SK-N-SH treated with all-trans-retinoic acid at 6 μM for 48 hours (cell line): ENCODE data around the gene YTHDC2.

Source experiments
- ATAC-seq: fragments of 200-7000 bp; cut with Tn5 transposase; 3 replicates; pipeline ENCODE4 v1.9.1; 2020; ENCODE audit warnings: mild to moderate bottlenecking, moderate library complexity
- ARNTL ChIP-seq: fragments of 450-650 bp; formaldehyde crosslinking; IDR thresholded peaks from 2 replicates; pipeline ENCODE4 v1.5.0; 2020; ENCODE audit warnings: low read depth, mild to moderate bottlenecking, moderate library complexity, borderline replicate concordance
- BACH2 ChIP-seq: fragments of 250-450 bp; sonication (Bioruptor Pico); IDR thresholded peaks from 2 replicates; pipeline ENCODE4 v1.9.0; 2021; ENCODE audit warnings: mild to moderate bottlenecking, borderline replicate concordance
- CREB5 ChIP-seq: fragments of 250-450 bp; sonication (Bioruptor Pico); IDR thresholded peaks from 2 replicates; pipeline ENCODE4 v1.5.1; 2020; ENCODE audit warnings: low read depth, mild to moderate bottlenecking, moderate library complexity
- CSRNP3 ChIP-seq: fragments of 250-450 bp; sonication (Bioruptor Pico); IDR thresholded peaks from 2 replicates; pipeline ENCODE4 v1.5.1; 2021; ENCODE audit warnings: mild to moderate bottlenecking, moderate library complexity
- ESRRG ChIP-seq: fragments of 250-450 bp; sonication (Bioruptor Pico); IDR thresholded peaks from 2 replicates; pipeline ENCODE4 v1.6.1; 2021; ENCODE audit warnings: mild to moderate bottlenecking
- GLIS3 ChIP-seq: fragments of 250-450 bp; sonication (Bioruptor Pico); IDR thresholded peaks from 2 replicates; pipeline ENCODE4 v1.5.0; 2020; ENCODE audit warnings: mild to moderate bottlenecking, moderate library complexity
- ISL1 ChIP-seq: fragments of 250-450 bp; sonication (Bioruptor Pico); IDR thresholded peaks from 2 replicates; pipeline ENCODE4 v2.1.2; 2022; ENCODE audit warnings: mild to moderate bottlenecking, moderate library complexity
- OSR1 ChIP-seq: fragments of 250-450 bp; sonication (Bioruptor Pico); IDR thresholded peaks from 2 replicates; pipeline ENCODE4 v1.8.0; 2022; ENCODE audit warnings: moderate library complexity, mild to moderate bottlenecking, inconsistent platforms
- POU6F1 ChIP-seq: fragments of 250-450 bp; sonication (Bioruptor Pico); IDR thresholded peaks from 2 replicates; pipeline ENCODE4 v1.8.0; 2021; ENCODE audit warnings: low read depth, mild to moderate bottlenecking, moderate library complexity, borderline replicate concordance
- PPARA ChIP-seq: fragments of 250-450 bp; sonication (Bioruptor Pico); IDR thresholded peaks from 2 replicates; pipeline ENCODE4 v1.5.0; 2020; ENCODE audit warnings: mild to moderate bottlenecking, borderline replicate concordance
- RARB ChIP-seq: fragments of 250-450 bp; sonication (Bioruptor Pico); IDR thresholded peaks from 2 replicates; pipeline ENCODE4 v1.8.0; 2021; ENCODE audit warnings: mild to moderate bottlenecking, moderate library complexity
- SNAI2 ChIP-seq: fragments of 250-450 bp; sonication (Bioruptor Pico); IDR thresholded peaks from 2 replicates; pipeline ENCODE4 v1.5.0; 2020; ENCODE audit warnings: mild to moderate bottlenecking, moderate library complexity
- TCF4 ChIP-seq: fragments of 250-450 bp; sonication (Bioruptor Pico); IDR thresholded peaks from 2 replicates; pipeline ENCODE4 v1.8.0; 2021; ENCODE audit warnings: mild to moderate bottlenecking, moderate library complexity, borderline replicate concordance
- ZC3H10 ChIP-seq: fragments of 250-450 bp; sonication (Bioruptor Pico); IDR thresholded peaks from 2 replicates; pipeline ENCODE4 v1.5.1; 2021; ENCODE audit warnings: mild to moderate bottlenecking, moderate library complexity
- ZFP3 ChIP-seq: fragments of 250-450 bp; sonication (Bioruptor Pico); IDR thresholded peaks from 2 replicates; pipeline ENCODE4 v1.5.0; 2020; ENCODE audit warnings: mild to moderate bottlenecking, moderate library complexity
- ZFP30 ChIP-seq: fragments of 450-650 bp; formaldehyde crosslinking; IDR thresholded peaks from 2 replicates; pipeline ENCODE4 v1.5.0; 2022; ENCODE audit warnings: mild to moderate bottlenecking, moderate library complexity
- ZNF565 ChIP-seq: fragments of 450-650 bp; formaldehyde crosslinking; conservative IDR thresholded peaks from 2 replicates; pipeline ENCODE4 v1.5.0; 2020; ENCODE audit warnings: low read depth, mild to moderate bottlenecking, moderate library complexity
- ZNF70 ChIP-seq: fragments of 450-650 bp; formaldehyde crosslinking; IDR thresholded peaks from 2 replicates; pipeline ENCODE4 v1.5.0; 2020; ENCODE audit warnings: mild to moderate bottlenecking, moderate library complexity
- ZNF8 ChIP-seq: fragments of 450-650 bp; formaldehyde crosslinking; IDR thresholded peaks from 2 replicates; pipeline ENCODE4 v1.5.0; 2020; ENCODE audit warnings: mild to moderate bottlenecking, moderate library complexity
- TF ChIP-seq, protein P1 (sequence below): fragments of 250-450 bp; sonication (Bioruptor Pico); IDR thresholded peaks from 2 replicates; pipeline ENCODE4 v1.8.0; 2020; ENCODE audit warnings: mild to moderate bottlenecking, moderate library complexity, borderline replicate concordance
- TF ChIP-seq, protein P2 (sequence below): fragments of 250-450 bp; sonication (Bioruptor Pico); IDR thresholded peaks from 2 replicates; pipeline ENCODE4 v1.5.0; 2020; ENCODE audit warnings: mild to moderate bottlenecking, moderate library complexity

The YTHDC2 gene

DNA sequence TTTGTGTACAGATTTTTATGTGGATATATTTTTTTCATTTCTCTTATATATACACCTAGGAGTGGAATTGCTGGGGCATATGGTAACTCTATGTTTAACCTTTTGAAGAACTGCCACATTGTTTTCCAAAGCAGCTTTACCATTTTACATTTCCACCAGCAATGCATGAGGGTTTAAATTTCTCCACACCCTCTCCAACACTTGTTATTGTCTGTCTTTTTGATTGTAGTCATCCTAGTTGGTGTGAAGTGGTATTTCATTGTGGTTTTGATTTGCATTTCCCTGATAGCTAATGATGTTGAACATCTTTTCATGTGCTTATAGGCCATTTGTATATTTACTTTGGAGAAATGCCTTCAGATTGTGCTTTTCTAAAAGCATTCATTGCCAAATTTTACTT lies 39.1 kb downstream of the YTHDC2 start:
- TF ChIP-seq ZFP3 (CRISPR knock-in tag) (no peak), TCF4 (CRISPR knock-in tag) (no peak), ZNF70 (no peak), CREB5 (CRISPR knock-in tag) (no peak), ZC3H10 (CRISPR knock-in tag) (no peak), ZFP30 (no peak), RARB (CRISPR knock-in tag) (no peak), ISL1 (no peak), PPARA (CRISPR knock-in tag) (no peak), ESRRG (CRISPR knock-in tag) (no peak), ZNF8 (no peak), SNAI2 (CRISPR knock-in tag) (no peak), OSR1 (CRISPR knock-in tag) (no peak), GLIS3 (no peak), CSRNP3 (CRISPR knock-in tag) (no peak), ARNTL (no peak)
- TF ChIP-seq, protein P1, sequence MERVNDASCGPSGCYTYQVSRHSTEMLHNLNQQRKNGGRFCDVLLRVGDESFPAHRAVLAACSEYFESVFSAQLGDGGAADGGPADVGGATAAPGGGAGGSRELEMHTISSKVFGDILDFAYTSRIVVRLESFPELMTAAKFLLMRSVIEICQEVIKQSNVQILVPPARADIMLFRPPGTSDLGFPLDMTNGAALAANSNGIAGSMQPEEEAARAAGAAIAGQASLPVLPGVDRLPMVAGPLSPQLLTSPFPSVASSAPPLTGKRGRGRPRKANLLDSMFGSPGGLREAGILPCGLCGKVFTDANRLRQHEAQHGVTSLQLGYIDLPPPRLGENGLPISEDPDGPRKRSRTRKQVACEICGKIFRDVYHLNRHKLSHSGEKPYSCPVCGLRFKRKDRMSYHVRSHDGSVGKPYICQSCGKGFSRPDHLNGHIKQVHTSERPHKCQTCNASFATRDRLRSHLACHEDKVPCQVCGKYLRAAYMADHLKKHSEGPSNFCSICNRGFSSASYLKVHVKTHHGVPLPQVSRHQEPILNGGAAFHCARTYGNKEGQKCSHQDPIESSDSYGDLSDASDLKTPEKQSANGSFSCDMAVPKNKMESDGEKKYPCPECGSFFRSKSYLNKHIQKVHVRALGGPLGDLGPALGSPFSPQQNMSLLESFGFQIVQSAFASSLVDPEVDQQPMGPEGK (CRISPR knock-in tag): no peak
- TF ChIP-seq, protein P2, sequence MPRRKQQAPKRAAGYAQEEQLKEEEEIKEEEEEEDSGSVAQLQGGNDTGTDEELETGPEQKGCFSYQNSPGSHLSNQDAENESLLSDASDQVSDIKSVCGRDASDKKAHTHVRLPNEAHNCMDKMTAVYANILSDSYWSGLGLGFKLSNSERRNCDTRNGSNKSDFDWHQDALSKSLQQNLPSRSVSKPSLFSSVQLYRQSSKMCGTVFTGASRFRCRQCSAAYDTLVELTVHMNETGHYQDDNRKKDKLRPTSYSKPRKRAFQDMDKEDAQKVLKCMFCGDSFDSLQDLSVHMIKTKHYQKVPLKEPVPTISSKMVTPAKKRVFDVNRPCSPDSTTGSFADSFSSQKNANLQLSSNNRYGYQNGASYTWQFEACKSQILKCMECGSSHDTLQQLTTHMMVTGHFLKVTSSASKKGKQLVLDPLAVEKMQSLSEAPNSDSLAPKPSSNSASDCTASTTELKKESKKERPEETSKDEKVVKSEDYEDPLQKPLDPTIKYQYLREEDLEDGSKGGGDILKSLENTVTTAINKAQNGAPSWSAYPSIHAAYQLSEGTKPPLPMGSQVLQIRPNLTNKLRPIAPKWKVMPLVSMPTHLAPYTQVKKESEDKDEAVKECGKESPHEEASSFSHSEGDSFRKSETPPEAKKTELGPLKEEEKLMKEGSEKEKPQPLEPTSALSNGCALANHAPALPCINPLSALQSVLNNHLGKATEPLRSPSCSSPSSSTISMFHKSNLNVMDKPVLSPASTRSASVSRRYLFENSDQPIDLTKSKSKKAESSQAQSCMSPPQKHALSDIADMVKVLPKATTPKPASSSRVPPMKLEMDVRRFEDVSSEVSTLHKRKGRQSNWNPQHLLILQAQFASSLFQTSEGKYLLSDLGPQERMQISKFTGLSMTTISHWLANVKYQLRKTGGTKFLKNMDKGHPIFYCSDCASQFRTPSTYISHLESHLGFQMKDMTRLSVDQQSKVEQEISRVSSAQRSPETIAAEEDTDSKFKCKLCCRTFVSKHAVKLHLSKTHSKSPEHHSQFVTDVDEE (CRISPR knock-in tag): no peak
- ATAC-seq: no peak

DNA sequence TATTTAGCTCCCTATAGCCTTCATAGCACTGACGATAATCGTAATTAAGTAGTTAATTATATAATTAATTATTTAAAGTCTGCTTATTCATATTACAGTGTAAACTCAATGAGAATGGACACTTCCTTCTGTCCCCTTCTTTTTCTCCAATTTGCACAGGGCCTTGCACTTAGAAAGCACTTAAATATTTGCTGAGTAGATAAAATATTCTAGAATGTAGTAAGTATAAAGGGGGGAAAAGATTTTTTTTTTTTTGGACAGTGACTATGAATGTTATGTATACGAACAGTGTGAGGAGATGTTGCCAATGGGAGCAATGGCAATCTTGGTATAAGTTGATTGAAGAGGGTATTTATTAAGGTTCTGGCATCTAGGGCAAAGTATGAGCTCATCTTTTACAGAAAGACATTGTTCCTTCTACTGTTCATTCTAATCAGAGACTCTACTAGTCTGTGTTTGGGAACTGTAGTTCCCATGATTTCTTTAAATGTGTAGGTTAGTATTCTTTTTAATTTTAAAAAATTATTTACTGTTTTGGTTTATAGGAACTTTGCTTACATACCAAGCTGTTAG lies 49.4 kb downstream of the YTHDC2 start:
- TF ChIP-seq OSR1 (CRISPR knock-in tag) (no peak), POU6F1 (CRISPR knock-in tag) (no peak), ZNF565 (CRISPR knock-in tag) (no peak), ZNF8 (no peak), TCF4 (CRISPR knock-in tag) (no peak), CREB5 (CRISPR knock-in tag) (no peak), CSRNP3 (CRISPR knock-in tag) (no peak), GLIS3 (no peak), BACH2 (no peak), ZFP3 (CRISPR knock-in tag) (no peak), ZC3H10 (CRISPR knock-in tag) (no peak)
- TF ChIP-seq, protein P1 (CRISPR knock-in tag): no peak
- ATAC-seq: no peak
